ENCODE measurements around the gene NIN.

Gene NIN

DNA sequence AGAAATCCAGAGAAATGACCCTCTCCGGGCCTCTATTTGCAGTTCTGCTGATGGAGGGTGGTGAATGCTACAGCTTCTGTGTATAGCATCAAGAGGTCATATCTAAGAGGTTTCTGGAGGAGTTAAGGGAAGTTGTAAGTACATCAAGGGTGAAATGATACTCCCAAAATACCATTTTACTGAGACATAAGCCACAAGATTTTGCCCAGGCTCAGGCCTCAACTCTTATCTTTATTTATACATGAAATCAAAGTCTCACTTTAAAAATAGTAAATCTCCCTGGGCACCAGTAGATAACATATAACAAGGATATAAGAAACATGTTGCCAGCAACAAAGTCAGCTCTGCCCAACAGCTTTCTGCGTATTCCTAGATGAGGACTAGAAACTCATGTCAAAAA, 40.4 kb downstream of the NIN start:
- no peak for DNase-seq (ENCODE audit: low read depth)

- no peak for DNase-seq (ENCODE audit: low read depth)
Observed at GRCh38 chr14:50786751-50787464, 44.1 kb downstream of the NIN start.

DNA sequence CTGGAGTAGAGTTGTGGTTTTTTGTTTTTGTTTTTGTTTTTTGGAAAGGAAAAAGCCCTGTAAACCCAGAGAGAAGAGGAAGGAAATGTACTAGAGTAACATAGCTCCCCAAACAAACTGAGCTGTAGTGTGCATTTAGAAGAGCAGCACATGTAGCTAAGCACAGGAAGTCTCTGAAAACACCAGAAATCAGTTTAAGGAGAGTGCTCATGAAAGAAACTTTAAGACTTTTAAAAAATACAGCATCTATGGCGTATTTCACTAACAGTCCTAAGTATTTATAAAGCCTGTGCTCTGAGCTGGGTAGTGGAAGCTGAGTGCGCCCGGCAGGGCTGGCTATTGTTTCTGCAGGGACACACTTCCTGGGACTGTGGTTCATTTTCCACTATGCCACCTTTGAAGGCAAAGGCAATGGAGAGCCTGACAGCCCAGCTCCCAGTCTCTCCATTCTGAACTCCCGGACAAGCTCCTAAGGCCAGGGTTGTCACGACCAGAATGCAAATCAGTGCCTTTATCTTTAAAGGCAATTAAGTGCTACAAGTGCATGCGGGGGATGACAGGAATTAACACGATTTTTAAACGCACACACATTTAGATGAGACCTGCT, 45.4 kb downstream of the NIN start:
- no peak for DNase-seq (ENCODE audit: low read depth)

DNA sequence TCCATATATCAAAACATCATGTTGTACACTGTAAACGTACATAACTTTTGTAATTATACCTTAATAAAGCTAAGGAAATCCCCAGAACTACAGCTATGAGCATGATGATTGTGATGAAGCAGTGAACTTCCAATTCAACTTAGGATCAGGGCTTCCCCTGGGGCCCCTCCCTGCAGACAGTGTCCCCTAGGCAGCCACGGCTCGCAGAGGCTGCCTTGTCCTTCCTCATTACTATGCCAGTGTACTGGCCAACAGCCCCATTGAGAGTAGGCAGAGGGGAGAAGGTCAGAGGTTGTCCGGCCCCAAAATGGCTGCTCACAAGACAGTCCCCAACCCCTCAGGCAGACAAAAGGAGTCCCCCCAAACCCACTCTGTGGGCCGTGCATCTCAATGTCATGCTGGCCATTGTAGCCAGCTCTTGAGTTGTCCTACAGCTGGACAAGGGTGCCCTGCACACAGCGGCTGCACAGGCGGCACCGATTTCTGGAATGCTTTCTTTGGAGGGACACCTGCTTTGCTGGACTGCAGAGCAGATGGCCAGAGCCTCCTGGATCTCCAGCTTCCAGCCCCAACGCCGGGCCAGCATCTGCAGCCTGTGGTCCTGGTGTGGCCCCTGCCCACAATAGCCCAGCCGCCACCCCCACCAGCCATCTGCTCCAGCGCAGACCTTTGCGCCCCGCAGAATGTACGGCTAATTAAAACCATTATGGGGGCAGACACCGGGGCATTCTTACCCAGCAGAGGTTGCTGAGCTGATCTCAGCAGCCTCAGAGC, 46.1 kb downstream of the NIN start:
- no peak for DNase-seq (ENCODE audit: low read depth)

- DNase-seq (ENCODE audit: low read depth), result no peak
Observed at GRCh38 chr14:50783563-50783962, 47.4 kb downstream of the NIN start.

DNA sequence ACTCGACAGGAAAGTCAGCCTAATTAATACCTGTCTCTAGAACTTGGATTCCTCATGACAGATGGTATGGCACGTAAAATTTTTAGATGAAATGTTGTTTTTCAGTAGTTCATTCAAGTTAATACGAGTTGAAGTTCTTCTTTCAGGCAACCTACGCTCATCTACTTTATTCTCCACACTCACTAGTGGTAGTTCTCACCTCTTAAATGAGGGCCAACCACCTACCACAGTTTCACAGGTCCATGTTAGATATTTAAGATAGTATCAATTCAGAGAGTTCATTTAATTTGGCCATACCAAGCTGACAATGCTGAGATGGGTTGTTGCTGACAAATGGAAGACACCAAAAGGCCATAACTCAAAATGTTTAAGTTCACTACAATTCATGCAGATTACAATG, 50.6 kb downstream of the NIN start:
- DNase-seq (ENCODE audit: low read depth), result no peak

DNA sequence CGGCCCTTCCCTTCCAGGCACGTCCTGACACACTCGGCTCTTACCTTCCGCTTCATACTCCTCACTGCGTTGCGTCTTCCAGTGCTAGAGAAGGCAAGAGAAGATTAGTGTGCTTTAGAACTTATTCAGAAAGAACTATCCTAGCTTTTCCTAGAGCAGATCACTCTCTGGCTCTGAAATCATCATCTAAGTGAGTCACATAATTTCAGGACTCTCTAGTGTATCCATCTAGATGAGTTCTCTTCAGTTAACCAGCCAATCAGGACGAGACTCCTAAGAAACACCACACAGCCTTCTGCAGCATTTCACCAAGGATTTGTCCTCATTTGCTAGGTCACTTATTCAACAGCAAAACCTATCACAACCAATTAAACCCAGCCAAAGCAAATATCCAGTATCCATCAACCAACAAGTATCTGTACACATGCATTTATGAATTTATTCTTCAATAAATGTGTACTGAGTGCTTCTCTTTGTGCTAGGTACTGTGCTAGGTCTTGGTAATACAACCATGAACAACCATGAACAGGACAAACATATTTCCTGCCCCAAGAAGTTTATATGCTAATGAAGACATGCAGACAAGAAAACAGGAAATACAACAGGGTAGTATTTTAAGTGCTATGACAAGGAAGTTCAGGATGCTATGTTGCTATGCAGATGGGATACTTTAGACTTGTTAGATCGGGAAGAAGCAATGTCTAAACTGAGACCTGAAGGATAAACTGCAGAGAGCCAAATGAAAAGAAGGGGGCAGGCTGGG, 52.1 kb downstream of the NIN start:
- DNase-seq (ENCODE audit: low read depth), result peak; percentile 55

DNA sequence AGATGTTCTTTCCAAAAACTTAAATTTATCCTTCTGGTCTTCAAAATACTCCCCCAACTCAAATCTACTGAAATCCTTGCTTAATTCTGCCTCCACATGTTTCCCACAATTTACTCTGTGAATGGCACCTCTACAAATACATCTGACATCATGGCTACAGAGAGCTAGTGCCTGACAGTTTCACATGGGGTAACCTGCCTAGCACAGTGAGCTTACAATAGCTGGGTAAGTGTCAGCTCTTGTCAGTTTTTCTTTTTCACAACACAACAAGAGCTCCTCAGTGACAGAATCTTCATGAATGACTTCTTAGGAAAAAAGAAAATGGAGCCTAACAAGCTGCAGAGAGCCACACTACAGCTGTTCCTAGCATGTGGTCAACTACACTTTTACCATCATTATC, 54.4 kb downstream of the NIN start:
- DNase-seq (ENCODE audit: low read depth), result no peak

DNA sequence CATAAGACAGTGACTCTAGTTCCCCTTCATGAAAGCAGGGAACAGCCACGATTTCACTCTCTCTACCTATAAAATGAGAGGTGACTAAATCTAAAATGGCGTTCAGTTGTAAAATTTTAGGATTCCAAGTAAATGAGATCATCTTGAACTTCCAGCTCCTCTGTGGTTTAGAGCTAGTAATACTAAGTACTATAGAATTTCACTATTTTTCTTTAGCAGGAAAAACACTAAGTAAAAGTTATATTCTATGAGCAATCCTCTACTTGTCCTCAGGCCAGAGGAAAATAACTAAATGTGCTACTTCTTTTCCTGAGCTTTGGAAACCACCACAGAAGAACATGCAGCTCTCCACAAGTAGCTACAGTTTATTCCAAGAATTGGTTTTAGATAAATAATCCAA, 55.6 kb downstream of the NIN start:
- DNase-seq (ENCODE audit: low read depth), result peak; percentile 82

DNA sequence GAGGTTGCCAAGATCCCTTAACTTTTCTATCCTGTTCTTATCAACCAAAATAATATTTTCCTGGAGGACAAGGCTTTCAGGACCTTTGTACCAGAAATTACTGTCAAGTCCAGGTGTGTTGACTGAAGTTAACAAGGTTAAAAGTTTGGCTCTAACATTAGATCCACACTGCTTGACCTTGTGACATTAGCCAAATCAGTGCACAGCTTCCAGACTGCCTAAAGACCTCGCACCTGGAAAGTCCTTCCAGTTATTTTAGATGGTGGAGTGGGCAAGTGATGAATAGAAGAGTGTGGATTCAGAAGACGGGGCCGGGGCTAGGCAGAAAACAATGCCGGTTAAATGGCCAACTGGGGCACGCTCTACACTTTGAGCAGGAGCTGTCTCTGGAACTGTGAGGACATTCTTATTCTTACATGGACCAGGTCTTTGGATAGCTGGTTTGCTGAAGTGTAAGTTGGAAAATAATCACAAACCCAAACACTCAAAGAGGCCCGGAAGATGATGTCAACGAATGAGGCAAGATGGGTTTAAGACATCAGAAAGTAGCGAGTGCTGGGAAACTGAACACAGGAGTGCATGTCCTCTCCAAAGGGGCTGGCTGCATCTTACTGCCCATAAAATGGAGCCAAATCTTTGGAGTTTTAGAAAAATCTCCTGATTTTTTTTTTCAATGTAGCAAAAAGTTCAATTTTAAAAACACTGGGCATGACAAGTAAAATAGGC, 56.3 kb downstream of the NIN start:
- no peak for DNase-seq (ENCODE audit: low read depth)

DNA sequence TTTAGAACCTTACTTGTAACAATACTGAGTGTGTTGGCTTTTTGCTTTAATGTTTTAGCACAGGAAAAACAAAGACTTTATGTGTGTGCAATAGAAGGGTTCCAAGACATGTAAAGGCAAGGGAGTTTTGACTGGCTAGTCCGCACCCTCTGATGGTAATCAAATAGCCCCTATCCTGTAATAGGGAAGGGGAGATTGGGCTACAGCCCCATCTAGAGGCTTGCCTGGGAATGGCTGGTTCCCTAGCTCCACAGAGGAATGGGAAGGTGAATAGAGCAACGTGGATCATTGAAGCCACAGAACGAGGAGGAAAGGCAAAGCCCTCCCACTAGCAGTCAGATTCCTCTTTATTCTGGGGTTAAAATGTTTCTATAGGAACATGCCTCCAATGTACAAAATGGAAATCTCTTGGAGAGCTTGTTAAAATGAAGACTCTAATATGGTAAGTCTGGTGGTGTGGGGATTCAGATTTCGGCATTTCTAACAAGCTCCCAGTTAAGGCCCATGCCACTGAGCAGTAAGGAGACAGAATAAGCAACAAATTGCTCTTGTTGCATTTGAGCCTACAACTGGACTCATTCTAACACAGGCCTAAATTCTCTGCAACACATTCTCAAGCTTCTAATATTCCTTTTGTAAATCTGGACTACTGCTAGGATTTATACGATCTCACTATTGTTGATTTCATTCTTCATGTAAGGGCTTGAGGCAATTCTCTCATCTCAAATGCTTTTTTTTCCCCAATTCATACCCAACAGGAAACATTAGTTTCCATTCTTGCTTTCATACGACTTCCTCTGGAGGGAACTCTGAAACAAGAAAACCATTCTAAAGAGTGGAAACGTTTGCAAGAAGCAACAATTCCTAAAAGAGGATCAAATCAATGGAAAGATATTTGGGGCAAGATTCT, 57.1 kb downstream of the NIN start:
- no peak for DNase-seq (ENCODE audit: low read depth)

- peak; percentile 90 for DNase-seq (ENCODE audit: low read depth)
Observed at GRCh38 chr14:50772412-50772811, 58.5 kb downstream of the NIN start.

DNA sequence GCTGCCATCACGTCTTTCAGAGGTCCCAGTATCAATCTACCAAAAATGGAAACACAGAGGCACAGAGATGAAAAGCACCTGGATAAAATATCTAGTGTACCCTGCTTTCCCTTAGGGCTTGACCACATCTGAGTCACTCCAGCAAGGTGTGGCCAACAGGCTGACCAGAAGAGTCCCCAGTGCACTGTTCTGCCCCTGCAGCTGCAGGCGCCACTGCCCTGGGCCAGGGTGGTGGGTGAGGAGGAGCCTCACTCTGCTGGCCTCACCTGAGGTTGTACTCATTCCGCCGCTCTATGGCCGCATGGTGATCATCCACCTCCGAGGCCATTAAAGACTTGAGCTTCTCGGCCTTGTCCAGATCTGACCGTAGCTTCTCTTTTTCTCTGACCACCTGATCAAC, 60.4 kb downstream of the NIN start:
- no peak for DNase-seq (ENCODE audit: low read depth)

DNA sequence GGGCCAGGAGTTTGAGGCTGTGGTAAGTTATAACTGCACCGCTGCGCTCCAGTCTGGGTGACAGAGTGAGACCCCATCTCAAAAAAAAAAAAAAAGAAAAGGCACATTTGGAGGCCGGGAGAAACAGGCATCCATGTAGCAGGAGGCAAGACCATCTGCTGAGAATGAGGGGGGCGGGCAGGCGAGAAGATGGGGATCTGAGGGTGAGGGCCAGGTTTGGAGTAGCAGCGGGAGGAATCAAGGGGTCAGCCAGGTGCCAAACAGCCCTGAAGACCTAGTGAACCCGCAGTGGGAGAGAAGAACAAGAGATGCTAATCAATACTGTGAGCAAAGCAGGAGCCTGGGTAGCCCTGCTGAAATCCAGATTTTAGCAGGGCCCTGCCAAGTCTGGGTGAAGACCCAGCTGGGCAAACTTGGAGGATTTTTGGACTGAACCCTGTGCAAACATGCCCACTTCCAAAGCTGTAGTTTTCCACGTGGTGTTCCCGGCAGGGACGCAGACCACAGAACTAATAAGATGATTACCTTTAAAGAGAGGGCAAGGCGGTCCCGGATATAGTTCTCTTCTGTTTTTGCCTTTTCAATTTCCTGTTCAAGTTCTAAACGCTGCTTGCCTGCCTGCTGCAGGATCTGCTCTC, 61.0 kb downstream of the NIN start:
- no peak for DNase-seq (ENCODE audit: low read depth)

DNA sequence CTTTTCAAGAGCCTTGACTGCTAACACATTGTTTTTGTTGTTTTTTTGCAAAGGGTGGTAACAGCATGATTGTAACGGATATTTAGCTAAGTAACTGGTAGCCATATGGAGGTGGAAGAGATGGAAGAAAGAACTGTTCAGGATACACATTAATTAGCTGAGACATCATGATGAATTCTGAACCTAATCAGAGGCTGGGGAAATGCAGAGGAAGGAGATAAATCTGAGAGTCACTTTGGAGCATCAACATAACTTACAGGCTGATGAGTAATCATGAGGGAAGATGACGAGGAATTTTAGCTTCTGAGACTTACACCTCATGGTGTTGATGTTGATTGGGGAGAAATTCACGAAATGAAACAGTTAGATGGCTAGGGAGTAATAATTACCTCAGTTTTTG, 62.3 kb downstream of the NIN start:
- DNase-seq (ENCODE audit: low read depth), result no peak

DNA sequence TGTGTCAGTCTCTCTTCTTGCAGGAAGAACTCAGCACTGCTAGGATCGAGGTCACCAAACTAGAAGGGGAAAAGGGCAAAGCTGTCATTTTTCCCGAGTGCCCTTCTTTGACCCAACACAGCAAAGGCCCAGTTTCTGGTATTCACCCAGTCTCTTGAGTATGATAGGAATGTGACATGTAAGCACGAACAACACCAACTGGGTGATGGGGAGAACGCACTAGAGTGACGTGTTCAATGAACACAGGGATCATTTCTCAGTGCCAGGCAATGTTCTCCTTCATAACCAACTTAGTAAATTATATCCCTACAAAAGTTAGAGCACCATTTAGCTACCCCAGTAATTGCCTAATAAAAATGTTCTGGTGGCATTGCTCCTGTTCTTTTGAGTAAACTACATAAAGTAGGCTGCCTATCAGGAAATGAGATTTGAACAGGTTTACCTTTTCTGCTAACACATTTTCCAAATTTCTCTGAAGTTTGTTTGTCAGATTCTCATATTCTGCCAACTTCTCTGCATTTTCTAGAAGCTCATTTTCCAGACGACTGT, 64.5 kb downstream of the NIN start:
- DNase-seq (ENCODE audit: low read depth), result peak; percentile 56

DNA sequence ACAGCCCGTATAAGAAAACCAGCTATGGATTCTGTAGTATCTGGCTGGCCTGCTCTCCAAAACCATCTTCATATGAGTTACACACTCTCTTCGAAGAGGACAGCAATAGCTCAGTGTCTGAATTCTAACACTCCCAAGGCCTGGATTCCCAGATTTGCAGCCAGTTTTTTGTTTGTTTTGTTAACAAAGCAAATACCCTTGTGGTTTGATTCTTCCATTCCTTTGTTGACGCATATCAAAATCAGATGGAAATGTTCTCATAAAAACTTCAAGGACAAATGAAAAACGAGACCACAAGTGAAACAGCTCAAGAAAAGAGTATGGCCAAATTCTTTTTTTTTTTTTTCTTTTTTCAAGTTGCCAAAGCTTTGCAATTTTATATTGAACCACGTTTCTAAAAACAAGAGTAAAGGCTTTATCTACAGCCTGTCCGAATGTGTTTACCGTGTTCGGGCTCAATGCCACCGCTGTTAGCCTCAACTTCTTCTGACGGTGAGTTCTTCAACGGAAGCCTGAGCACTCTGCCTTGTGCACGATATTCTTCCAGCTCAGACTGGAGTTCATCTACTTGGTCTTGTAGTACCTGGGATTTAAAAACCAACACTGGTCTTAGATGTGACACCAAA, 67.5 kb downstream of the NIN start:
- DNase-seq (ENCODE audit: low read depth), result peak; percentile 85

- no peak for DNase-seq (ENCODE audit: low read depth)
Observed at GRCh38 chr14:50762931-50763300, 68.0 kb downstream of the NIN start.

Data from stromal cell of bone marrow (primary cell).